Peyer's patch (tissue), 4 donors: ENCODE measurements around the gene FOXP4.

Experiments
- POLR2A ChIP-seq, 2 donors: fragments of 450-650 bp; IDR thresholded peaks; one replicate each; pipeline ENCODE4 v1.5.1; 2017; ENCODE audit warnings: antibody characterized with exemption in 2 of 2, mild to moderate bottlenecking in 2 of 2, moderate library complexity in 2 of 2
- TF ChIP-seq, protein P1 (sequence below), 6 experiments: fragments of 450-650 bp in 4 of 6; fragments of 200-600 bp in 2 of 6; sonication (generic) in 1 of 6; IDR thresholded peaks; one replicate each; pipeline ENCODE4 v1.5.1; 2017 to 2019; ENCODE audit warnings: antibody characterized with exemption in 6 of 6, mild to moderate bottlenecking in 3 of 6, moderate library complexity in 1 of 6

GRCh38 chr6:41599015-41599851 lies 53.1 kb downstream of the FOXP4 start:
- TF ChIP-seq, protein P1, sequence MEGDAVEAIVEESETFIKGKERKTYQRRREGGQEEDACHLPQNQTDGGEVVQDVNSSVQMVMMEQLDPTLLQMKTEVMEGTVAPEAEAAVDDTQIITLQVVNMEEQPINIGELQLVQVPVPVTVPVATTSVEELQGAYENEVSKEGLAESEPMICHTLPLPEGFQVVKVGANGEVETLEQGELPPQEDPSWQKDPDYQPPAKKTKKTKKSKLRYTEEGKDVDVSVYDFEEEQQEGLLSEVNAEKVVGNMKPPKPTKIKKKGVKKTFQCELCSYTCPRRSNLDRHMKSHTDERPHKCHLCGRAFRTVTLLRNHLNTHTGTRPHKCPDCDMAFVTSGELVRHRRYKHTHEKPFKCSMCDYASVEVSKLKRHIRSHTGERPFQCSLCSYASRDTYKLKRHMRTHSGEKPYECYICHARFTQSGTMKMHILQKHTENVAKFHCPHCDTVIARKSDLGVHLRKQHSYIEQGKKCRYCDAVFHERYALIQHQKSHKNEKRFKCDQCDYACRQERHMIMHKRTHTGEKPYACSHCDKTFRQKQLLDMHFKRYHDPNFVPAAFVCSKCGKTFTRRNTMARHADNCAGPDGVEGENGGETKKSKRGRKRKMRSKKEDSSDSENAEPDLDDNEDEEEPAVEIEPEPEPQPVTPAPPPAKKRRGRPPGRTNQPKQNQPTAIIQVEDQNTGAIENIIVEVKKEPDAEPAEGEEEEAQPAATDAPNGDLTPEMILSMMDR (IDR thresholded peaks at IDR 0.05), result no peak
- no peak for TF ChIP-seq POLR2A (IDR thresholded peaks at IDR 0.05)
